Measurements from ENCODE around the gene JPH4.

GRCh38 chr14:23544511-23545447 is 33.8 kb downstream of the JPH4 start:
- TF ChIP-seq, protein P1, sequence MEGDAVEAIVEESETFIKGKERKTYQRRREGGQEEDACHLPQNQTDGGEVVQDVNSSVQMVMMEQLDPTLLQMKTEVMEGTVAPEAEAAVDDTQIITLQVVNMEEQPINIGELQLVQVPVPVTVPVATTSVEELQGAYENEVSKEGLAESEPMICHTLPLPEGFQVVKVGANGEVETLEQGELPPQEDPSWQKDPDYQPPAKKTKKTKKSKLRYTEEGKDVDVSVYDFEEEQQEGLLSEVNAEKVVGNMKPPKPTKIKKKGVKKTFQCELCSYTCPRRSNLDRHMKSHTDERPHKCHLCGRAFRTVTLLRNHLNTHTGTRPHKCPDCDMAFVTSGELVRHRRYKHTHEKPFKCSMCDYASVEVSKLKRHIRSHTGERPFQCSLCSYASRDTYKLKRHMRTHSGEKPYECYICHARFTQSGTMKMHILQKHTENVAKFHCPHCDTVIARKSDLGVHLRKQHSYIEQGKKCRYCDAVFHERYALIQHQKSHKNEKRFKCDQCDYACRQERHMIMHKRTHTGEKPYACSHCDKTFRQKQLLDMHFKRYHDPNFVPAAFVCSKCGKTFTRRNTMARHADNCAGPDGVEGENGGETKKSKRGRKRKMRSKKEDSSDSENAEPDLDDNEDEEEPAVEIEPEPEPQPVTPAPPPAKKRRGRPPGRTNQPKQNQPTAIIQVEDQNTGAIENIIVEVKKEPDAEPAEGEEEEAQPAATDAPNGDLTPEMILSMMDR (IDR thresholded peaks at IDR 0.05 in 2 of 3, conservative IDR thresholded peaks at IDR 0.05 in 1 of 3; ENCODE audit: borderline replicate concordance in 1 of 3, insufficient read depth in 1 of 3, low read depth in 2 of 3, low read length in 2 of 3) = no peak
- TF ChIP-seq ZFX (IDR thresholded peaks at IDR 0.05) (no peak), CEBPB (IDR thresholded peaks at IDR 0.05; ENCODE audit: low read depth) (no peak), EGR1 (IDR thresholded peaks at IDR 0.05; ENCODE audit: low read depth) (no peak), EZH2phosphoT487 (IDR thresholded peaks at IDR 0.05; ENCODE audit: borderline replicate concordance) (no peak), POLR2A (IDR thresholded peaks at IDR 0.05; ENCODE audit: borderline replicate concordance, extremely low read depth, insufficient read depth, insufficient read length) (no peak), YY1 (IDR thresholded peaks at IDR 0.05; ENCODE audit: extremely low read depth, insufficient replicate concordance, low read depth, low read length) (no peak), RAD21 (IDR thresholded peaks at IDR 0.05; ENCODE audit: low read depth) (no peak), FOSL1 (IDR thresholded peaks at IDR 0.05; ENCODE audit: low read depth) (no peak), POLR2AphosphoS5 (IDR thresholded peaks at IDR 0.05; ENCODE audit: low read depth, low read length) (no peak), JUND (IDR thresholded peaks at IDR 0.05) (no peak)
- TF ChIP-seq, protein P2, sequence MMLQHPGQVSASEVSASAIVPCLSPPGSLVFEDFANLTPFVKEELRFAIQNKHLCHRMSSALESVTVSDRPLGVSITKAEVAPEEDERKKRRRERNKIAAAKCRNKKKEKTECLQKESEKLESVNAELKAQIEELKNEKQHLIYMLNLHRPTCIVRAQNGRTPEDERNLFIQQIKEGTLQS (IDR thresholded peaks at IDR 0.05) = no peak
- TF ChIP-seq, protein P3, sequence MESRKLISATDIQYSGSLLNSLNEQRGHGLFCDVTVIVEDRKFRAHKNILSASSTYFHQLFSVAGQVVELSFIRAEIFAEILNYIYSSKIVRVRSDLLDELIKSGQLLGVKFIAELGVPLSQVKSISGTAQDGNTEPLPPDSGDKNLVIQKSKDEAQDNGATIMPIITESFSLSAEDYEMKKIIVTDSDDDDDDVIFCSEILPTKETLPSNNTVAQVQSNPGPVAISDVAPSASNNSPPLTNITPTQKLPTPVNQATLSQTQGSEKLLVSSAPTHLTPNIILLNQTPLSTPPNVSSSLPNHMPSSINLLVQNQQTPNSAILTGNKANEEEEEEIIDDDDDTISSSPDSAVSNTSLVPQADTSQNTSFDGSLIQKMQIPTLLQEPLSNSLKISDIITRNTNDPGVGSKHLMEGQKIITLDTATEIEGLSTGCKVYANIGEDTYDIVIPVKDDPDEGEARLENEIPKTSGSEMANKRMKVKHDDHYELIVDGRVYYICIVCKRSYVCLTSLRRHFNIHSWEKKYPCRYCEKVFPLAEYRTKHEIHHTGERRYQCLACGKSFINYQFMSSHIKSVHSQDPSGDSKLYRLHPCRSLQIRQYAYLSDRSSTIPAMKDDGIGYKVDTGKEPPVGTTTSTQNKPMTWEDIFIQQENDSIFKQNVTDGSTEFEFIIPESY (IDR thresholded peaks at IDR 0.05; ENCODE audit: extremely low read depth, insufficient replicate concordance, low read length) = no peak
- TF ChIP-seq, protein P4, sequence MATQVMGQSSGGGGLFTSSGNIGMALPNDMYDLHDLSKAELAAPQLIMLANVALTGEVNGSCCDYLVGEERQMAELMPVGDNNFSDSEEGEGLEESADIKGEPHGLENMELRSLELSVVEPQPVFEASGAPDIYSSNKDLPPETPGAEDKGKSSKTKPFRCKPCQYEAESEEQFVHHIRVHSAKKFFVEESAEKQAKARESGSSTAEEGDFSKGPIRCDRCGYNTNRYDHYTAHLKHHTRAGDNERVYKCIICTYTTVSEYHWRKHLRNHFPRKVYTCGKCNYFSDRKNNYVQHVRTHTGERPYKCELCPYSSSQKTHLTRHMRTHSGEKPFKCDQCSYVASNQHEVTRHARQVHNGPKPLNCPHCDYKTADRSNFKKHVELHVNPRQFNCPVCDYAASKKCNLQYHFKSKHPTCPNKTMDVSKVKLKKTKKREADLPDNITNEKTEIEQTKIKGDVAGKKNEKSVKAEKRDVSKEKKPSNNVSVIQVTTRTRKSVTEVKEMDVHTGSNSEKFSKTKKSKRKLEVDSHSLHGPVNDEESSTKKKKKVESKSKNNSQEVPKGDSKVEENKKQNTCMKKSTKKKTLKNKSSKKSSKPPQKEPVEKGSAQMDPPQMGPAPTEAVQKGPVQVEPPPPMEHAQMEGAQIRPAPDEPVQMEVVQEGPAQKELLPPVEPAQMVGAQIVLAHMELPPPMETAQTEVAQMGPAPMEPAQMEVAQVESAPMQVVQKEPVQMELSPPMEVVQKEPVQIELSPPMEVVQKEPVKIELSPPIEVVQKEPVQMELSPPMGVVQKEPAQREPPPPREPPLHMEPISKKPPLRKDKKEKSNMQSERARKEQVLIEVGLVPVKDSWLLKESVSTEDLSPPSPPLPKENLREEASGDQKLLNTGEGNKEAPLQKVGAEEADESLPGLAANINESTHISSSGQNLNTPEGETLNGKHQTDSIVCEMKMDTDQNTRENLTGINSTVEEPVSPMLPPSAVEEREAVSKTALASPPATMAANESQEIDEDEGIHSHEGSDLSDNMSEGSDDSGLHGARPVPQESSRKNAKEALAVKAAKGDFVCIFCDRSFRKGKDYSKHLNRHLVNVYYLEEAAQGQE (IDR thresholded peaks at IDR 0.05; ENCODE audit: low read depth) = no peak
